GM21381 (cell line): ENCODE measurements around the gene IST1.

ENCODE experiments used
- ATAC-seq: cut with Tn5 transposase; IDR thresholded peaks from one replicate; pipeline ENCODE4 v1.9.1; 2021; ENCODE audit warnings: mild to moderate bottlenecking, moderate library complexity; ENCODE audit not compliant: unreplicated experiment

IST1 gene

GRCh38 chr16:71961066-71962039 lies 66.0 kb downstream of the IST1 start:
- peak; percentile 71 for ATAC-seq

GRCh38 chr16:71963125-71963875 lies 68.0 kb downstream of the IST1 start:
- ATAC-seq: no peak

GRCh38 chr16:71965223-71965622 lies 69.9 kb downstream of the IST1 start:
- ATAC-seq: no peak

GRCh38 chr16:71966932-71967331 lies 71.6 kb downstream of the IST1 start:
- ATAC-seq: no peak

- no peak for ATAC-seq
These were observed 74.0 kb downstream of the IST1 start for GRCh38 chr16:71969353-71969752.

GRCh38 chr16:71971571-71971970 lies 76.2 kb downstream of the IST1 start:
- no peak for ATAC-seq

- no peak for ATAC-seq
These were observed 77.0 kb downstream of the IST1 start for GRCh38 chr16:71972356-71972755.

GRCh38 chr16:71973001-71973400 lies 77.7 kb downstream of the IST1 start:
- ATAC-seq: no peak

GRCh38 chr16:71974068-71974818 lies 78.9 kb downstream of the IST1 start:
- ATAC-seq: no peak
